Progenitor cell of endocrine pancreas (in vitro differentiated cells): ENCODE results near the gene CASTOR1. TPM values are rescaled to one million over a fixed set of nuclear protein-coding genes. Genes with fewer than 3 reads are reported as not detected.
A peak's percentile ranks its signal among the peaks of the same experiment; 100 is the strongest.

ENCODE experiments used
- DNase-seq: peaks from one replicate; pipeline ENCODE4 v3.0.0; 2021; ENCODE audit warnings: low spot score; ENCODE audit not compliant: unreplicated experiment
- H3K27ac Mint-ChIP-seq: 2 replicates; pipeline ENCODE4 v1.8.0; 2021; ENCODE audit warnings: mild to moderate bottlenecking, moderate library complexity, mixed read lengths
- H3K27me3 Mint-ChIP-seq: 2 replicates; pipeline ENCODE4 v1.8.0; 2021; ENCODE audit warnings: mixed read lengths
- H3K36me3 Mint-ChIP-seq: 2 replicates; pipeline ENCODE4 v1.8.0; 2022; ENCODE audit warnings: mixed read lengths; ENCODE audit not compliant: insufficient read depth
- H3K4me1 Mint-ChIP-seq: 2 replicates; pipeline ENCODE4 v1.8.0; 2021; ENCODE audit warnings: low read depth, mixed read lengths
- H3K4me3 Mint-ChIP-seq: 2 replicates; pipeline ENCODE4 v1.8.0; 2021; ENCODE audit warnings: low read depth, mild to moderate bottlenecking, moderate library complexity, mixed read lengths
- H3K9me3 Mint-ChIP-seq: 2 replicates; pipeline ENCODE4 v1.8.0; 2021; ENCODE audit warnings: low read depth, mixed read lengths
- CTCF ChIP-seq: fragments of 200-600 bp; sonication (generic); IDR thresholded peaks from one replicate; pipeline ENCODE4 v1.5.0; 2021; ENCODE audit warnings: antibody characterized with exemption, mild to moderate bottlenecking; ENCODE audit not compliant: unreplicated experiment
- total RNA-seq: library from RNA; stranded (reverse); gene quantifications from 2 replicates; pipeline ENCODE4 v1.2.1, GENCODE V29; 2021

Gene CASTOR1
- total RNA-seq, 1 donor from 2014 or later: 7.2 TPM

- peaks cover 8% of the 10 kb centered on the region for H3K36me3 Mint-ChIP-seq
- H3K4me1 Mint-ChIP-seq: peaks cover 13% of the 10 kb centered on the region
- no peak overlapping the region for H3K4me3 Mint-ChIP-seq
- no peak for DNase-seq
- H3K9me3 Mint-ChIP-seq: no peaks in the 10 kb centered on the region
- TF ChIP-seq CTCF: peak; percentile 28
- no peaks in the 10 kb centered on the region for H3K27me3 Mint-ChIP-seq
- peak overlapping the region; percentile 92 for H3K27ac Mint-ChIP-seq
These were observed 8.8 kb upstream of the CASTOR1 start for GRCh38 chr22:30297991-30298701.

GRCh38 chr22:30297276-30297990, 8.1 kb upstream of the CASTOR1 start:
- no peak for TF ChIP-seq CTCF
- Mint-ChIP-seq H3K9me3 (no peaks in the 10 kb centered on the region), H3K4me3 (no peak overlapping the region), H3K27ac (peak overlapping the region; percentile 92), H3K36me3 (peaks cover 9% of the 10 kb centered on the region), H3K27me3 (no peaks in the 10 kb centered on the region), H3K4me1 (peaks cover 13% of the 10 kb centered on the region)
- no peak for DNase-seq

- no peak for TF ChIP-seq CTCF
- no peaks in the 10 kb centered on the region for H3K9me3 Mint-ChIP-seq
- no peak overlapping the region for H3K4me3 Mint-ChIP-seq
- peaks cover 13% of the 10 kb centered on the region for H3K4me1 Mint-ChIP-seq
- H3K27me3 Mint-ChIP-seq: no peaks in the 10 kb centered on the region
- peaks cover 9% of the 10 kb centered on the region for H3K36me3 Mint-ChIP-seq
- H3K27ac Mint-ChIP-seq: peak overlapping the region; percentile 20
- DNase-seq: no peak
These were observed 7.5 kb upstream of the CASTOR1 start for GRCh38 chr22:30296833-30297232.

- TF ChIP-seq CTCF: no peak
- no peaks in the 10 kb centered on the region for H3K9me3 Mint-ChIP-seq
- DNase-seq: no peak
- H3K4me1 Mint-ChIP-seq: peaks cover 13% of the 10 kb centered on the region
- peaks cover 9% of the 10 kb centered on the region for H3K36me3 Mint-ChIP-seq
- H3K27me3 Mint-ChIP-seq: no peaks in the 10 kb centered on the region
- H3K4me3 Mint-ChIP-seq: no peak overlapping the region
- no peak overlapping the region for H3K27ac Mint-ChIP-seq
These were observed 7.0 kb upstream of the CASTOR1 start for GRCh38 chr22:30296324-30296723.

- H3K27ac Mint-ChIP-seq: no peak overlapping the region
- TF ChIP-seq CTCF: no peak
- H3K4me1 Mint-ChIP-seq: peaks cover 13% of the 10 kb centered on the region
- no peaks in the 10 kb centered on the region for H3K9me3 Mint-ChIP-seq
- peaks cover 9% of the 10 kb centered on the region for H3K36me3 Mint-ChIP-seq
- no peak overlapping the region for H3K4me3 Mint-ChIP-seq
- DNase-seq: no peak
- no peaks in the 10 kb centered on the region for H3K27me3 Mint-ChIP-seq
These were observed 6.3 kb upstream of the CASTOR1 start for GRCh38 chr22:30295576-30295975.
